Activated CD4-positive, alpha-beta memory T cell treated with anti-CD3 and anti-CD28 coated beads for 36 hours (primary cell): ENCODE measurements around the gene DUS2. TPM values are rescaled to one million over a fixed set of nuclear protein-coding genes. Genes with fewer than 3 reads are reported as not detected.
"Not testable (repeated sequence)": the region's sequence is repeated elsewhere in the genome, so short reads cannot be mapped to it uniquely, and the experiment has no call there.

Experiments
- CTCF ChIA-PET: fragments of 350-600 bp; sonication (Branson Sonifier 250); formaldehyde crosslinking; loops from one replicate; lab custom pipeline; 2021; ENCODE audit warnings: antibody characterized with exemption, inconsistent platforms; lab: Charles Lee
- POLR2A ChIA-PET: fragments of 350-600 bp; sonication (Branson Sonifier 250); formaldehyde crosslinking; loops from one replicate; lab custom pipeline; 2021; ENCODE audit warnings: antibody characterized with exemption; lab: Charles Lee
- DNase-seq: peaks from one replicate; pipeline ENCODE4 v3.0.0-alpha.2; 2020
- H3K27ac Mint-ChIP-seq: one replicate; pipeline ENCODE4 v1.8.0; 2021; ENCODE audit warnings: mixed read lengths
- H3K27me3 Mint-ChIP-seq: one replicate; pipeline ENCODE4 v1.8.0; 2021; ENCODE audit warnings: mixed read lengths
- H3K36me3 Mint-ChIP-seq: one replicate; pipeline ENCODE4 v1.8.0; 2021; ENCODE audit warnings: mixed read lengths
- H3K4me1 Mint-ChIP-seq: one replicate; pipeline ENCODE4 v1.8.0; 2021; ENCODE audit warnings: low read depth, mixed read lengths
- H3K4me3 Mint-ChIP-seq: one replicate; pipeline ENCODE4 v1.8.0; 2021; ENCODE audit warnings: mild to moderate bottlenecking, mixed read lengths
- H3K9me3 Mint-ChIP-seq: one replicate; pipeline ENCODE4 v1.8.0; 2021; ENCODE audit warnings: mixed read lengths
- intact Hi-C: fragments of 100-400 bp; cut with micrococcal nuclease; formaldehyde crosslinking; loops from one replicate; pipeline ENCODE4 v1.15.1; 2023
- total RNA-seq, 2 experiments: library from RNA; stranded (reverse); gene quantifications; one replicate each; pipeline ENCODE4 v1.2.3, GENCODE V29; 2021

Gene DUS2
- total RNA-seq, 2 experiments from 2014 or later = 29.2 to 29.4 TPM

- peak overlapping the region; percentile 72 for H3K4me3 Mint-ChIP-seq
- DNase-seq = no peak
- ChIA-PET CTCF (interaction anchor here (0.7 to 4.3 kb wide), 2 partner anchors 24 to 40 kb away, joined by 3 to 14 read pairs; no protein-coding TSS in a partner anchor), POLR2A (no interaction called here)
- intact Hi-C loops = no loop called here
- H3K27ac Mint-ChIP-seq = peak overlapping the region; percentile 88
- no peaks in the 10 kb centered on the region for H3K27me3 Mint-ChIP-seq
- no peaks in the 10 kb centered on the region for H3K36me3 Mint-ChIP-seq
- H3K9me3 Mint-ChIP-seq = no peaks in the 10 kb centered on the region
- peaks cover 52% of the 10 kb centered on the region for H3K4me1 Mint-ChIP-seq
These were observed 22.6 kb upstream of the DUS2 start for GRCh38 chr16:68000450-68000849.

GRCh38 chr16:68003031-68003430, 20.1 kb upstream of the DUS2 start:
- H3K27ac Mint-ChIP-seq = no peak overlapping the region
- no peaks in the 10 kb centered on the region for H3K9me3 Mint-ChIP-seq
- H3K4me1 Mint-ChIP-seq = peaks cover 50% of the 10 kb centered on the region
- no peaks in the 10 kb centered on the region for H3K36me3 Mint-ChIP-seq
- H3K4me3 Mint-ChIP-seq = no peak overlapping the region
- ChIA-PET POLR2A (interaction anchor here (0.6 to 1.7 kb wide), 2 partner anchors 68 to 70 kb away, joined by 3 read pairs; no protein-coding TSS in a partner anchor), CTCF (interaction anchor here (0.6 to 2.6 kb wide), 6 partner anchors 9 to 258 kb away, joined by 3 to 9 read pairs (median 4); no protein-coding TSS in a partner anchor)
- DNase-seq = no peak
- no peaks in the 10 kb centered on the region for H3K27me3 Mint-ChIP-seq
- intact Hi-C loops = no loop called here

DNA sequence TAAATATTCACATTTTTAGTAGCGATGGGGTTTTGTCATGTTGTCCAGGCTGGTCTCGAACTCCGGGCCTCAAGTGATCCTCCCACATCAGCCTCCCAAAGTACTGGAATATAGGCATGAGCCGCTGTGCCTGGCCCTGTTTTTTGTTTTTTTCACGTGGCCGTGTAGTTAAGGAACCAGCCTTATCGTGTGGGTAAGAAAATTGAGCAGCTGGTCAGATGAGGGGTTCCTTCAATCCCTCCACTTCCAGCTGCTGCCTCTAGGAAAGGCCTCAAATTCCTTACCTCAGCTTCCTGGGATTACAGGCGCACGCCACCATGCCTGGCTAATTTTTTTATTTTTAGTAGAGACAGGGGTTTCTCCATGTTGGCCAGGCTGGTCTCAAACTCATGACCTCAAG, 17.9 kb upstream of the DUS2 start:
- no peak for DNase-seq
- Mint-ChIP-seq H3K4me3 (no peak overlapping the region), H3K27ac (peak overlapping the region; percentile 78), H3K36me3 (no peaks in the 10 kb centered on the region), H3K4me1 (peaks cover 35% of the 10 kb centered on the region), H3K27me3 (no peaks in the 10 kb centered on the region), H3K9me3 (no peaks in the 10 kb centered on the region)
- intact Hi-C loops = no loop called here
- ChIA-PET POLR2A (interaction anchor here (1.3 to 2.6 kb wide), 3 partner anchors 18 to 70 kb away, joined by 3 to 17 read pairs (median 4); partner anchors contain the start of genes DDX28 and DUS2), CTCF (interaction anchor here (0.7 to 2.2 kb wide), 7 partner anchors 11 to 516 kb away, joined by 3 to 11 read pairs (median 3); partner anchors contain the start of genes DDX28 and DUS2)

DNA sequence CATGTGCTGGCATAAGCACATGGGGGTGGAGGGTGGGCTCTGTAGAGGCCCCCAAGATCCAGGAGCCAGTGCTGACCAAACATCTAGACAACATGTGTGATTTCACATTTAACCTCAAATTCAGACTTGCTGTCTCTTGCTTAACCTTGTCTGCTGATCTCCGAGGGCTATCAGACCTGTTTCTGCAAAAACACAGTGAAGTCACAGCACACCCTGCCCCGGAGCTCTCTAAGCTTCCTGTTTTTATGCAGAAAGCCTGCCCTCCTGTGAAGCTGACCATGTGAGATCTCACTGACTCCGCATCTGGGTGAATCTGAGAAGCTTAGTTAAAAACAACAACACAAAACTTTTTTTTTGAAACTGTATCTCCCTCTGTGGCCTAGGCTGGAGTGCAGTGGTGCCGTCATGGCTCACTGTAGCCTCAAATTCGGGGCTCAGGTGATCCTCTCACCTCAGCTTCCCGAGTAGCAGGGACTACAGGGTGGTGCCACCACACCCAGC, 17.2 kb upstream of the DUS2 start:
- ChIA-PET CTCF (interaction anchor here (0.7 to 2.2 kb wide), 8 partner anchors 10 to 515 kb away, joined by 3 to 11 read pairs (median 3); partner anchors contain the start of genes DDX28 and DUS2), POLR2A (interaction anchor here (0.6 to 2.6 kb wide), 4 partner anchors 17 to 109 kb away, joined by 3 to 17 read pairs (median 4); partner anchors contain the start of genes DDX28 and DUS2)
- peak; percentile 55 for DNase-seq
- Mint-ChIP-seq H3K36me3 (no peaks in the 10 kb centered on the region), H3K27ac (peak overlapping the region; percentile 78), H3K4me3 (no peak overlapping the region), H3K4me1 (peaks cover 29% of the 10 kb centered on the region), H3K9me3 (no peaks in the 10 kb centered on the region), H3K27me3 (no peaks in the 10 kb centered on the region)
- intact Hi-C loops = no loop called here

DNA sequence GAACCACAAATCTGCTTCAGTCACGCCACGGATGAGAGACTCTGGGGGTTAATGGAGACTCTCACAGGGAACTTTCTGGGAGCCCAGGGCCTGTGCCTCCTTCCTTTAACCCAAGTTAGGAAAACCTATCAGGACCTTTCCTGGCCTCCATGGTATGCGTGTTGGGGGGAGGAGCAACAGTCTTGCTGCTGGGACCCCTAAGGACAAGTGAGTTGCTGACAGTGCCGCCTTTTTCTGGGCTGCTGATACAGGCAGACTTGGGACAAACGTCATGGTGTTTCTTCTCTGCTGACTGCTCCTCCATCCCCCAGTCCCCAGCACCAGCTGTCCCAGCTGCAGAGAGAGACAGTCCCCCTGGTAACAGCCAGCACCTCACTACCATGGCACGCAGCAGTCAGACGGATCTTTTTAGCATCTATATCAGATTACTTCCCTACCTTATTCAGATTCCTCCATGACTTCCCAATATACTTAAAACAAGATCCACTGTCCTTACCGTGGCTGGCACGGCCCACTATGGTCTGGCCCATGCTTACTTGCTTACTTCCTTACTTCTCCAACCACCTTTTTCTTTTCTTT, 13.8 kb upstream of the DUS2 start:
- H3K4me3 Mint-ChIP-seq = no peak overlapping the region
- peaks cover 23% of the 10 kb centered on the region for H3K4me1 Mint-ChIP-seq
- POLR2A ChIA-PET = no interaction called here
- no peak for DNase-seq
- intact Hi-C loops = no loop called here
- H3K27me3 Mint-ChIP-seq = no peaks in the 10 kb centered on the region
- no peak overlapping the region for H3K27ac Mint-ChIP-seq
- no peaks in the 10 kb centered on the region for H3K9me3 Mint-ChIP-seq
- H3K36me3 Mint-ChIP-seq = no peaks in the 10 kb centered on the region
- CTCF ChIA-PET = no interaction called here

- H3K36me3 Mint-ChIP-seq, H3K4me3 Mint-ChIP-seq, DNase-seq, POLR2A ChIA-PET, CTCF ChIA-PET, H3K27me3 Mint-ChIP-seq, H3K9me3 Mint-ChIP-seq, H3K27ac Mint-ChIP-seq, intact Hi-C loops: not testable (repeated sequence)
- peaks cover 20% of the 10 kb centered on the region for H3K4me1 Mint-ChIP-seq
These were observed 13.2 kb upstream of the DUS2 start for GRCh38 chr16:68009872-68010271.

DNA sequence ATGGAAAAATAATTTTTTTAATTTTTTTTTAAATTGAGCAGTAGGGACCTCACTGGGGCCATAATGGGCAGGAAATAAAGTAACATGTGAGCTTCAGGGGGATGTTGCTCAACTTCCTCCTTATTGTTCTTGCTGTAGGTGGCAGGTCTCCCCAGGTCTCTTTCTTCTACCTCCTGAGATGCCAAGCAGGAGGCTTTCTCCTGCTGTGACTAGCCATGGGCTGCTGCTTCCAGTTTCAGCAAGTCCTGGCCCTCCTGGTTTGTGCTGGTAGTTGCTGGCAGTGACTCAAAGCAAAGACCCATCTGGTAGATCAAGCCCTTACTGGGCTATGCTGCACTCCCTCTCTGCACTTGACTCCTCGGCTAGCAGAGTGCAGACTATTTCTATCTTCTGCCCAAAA, 9.6 kb upstream of the DUS2 start:
- Mint-ChIP-seq H3K27ac (no peak overlapping the region), H3K36me3 (no peaks in the 10 kb centered on the region), H3K27me3 (no peaks in the 10 kb centered on the region), H3K9me3 (no peaks in the 10 kb centered on the region), H3K4me1 (no peaks in the 10 kb centered on the region), H3K4me3 (no peak overlapping the region)
- POLR2A ChIA-PET = no interaction called here
- CTCF ChIA-PET = interaction anchor here (1.7 kb wide), 1 partner anchor 20 kb away, joined by 6 read pairs; no protein-coding TSS in a partner anchor
- intact Hi-C loops = no loop called here
- peak; percentile 25 for DNase-seq

- Mint-ChIP-seq H3K36me3 (no peaks in the 10 kb centered on the region), H3K9me3 (no peaks in the 10 kb centered on the region), H3K27ac (no peak within 1 kb of the TSS), H3K4me1 (no peaks in the 10 kb centered on the region), H3K4me3 (no peak within 1 kb of the TSS), H3K27me3 (no peaks in the 10 kb centered on the region)
- CTCF ChIA-PET = interaction anchor here (1.1 kb wide), 1 partner anchor 132 kb away, joined by 3 read pairs; no protein-coding TSS in a partner anchor
- POLR2A ChIA-PET = interaction anchor here (1.1 kb wide), 1 partner anchor 11 kb away, joined by 3 read pairs; no protein-coding TSS in a partner anchor
- intact Hi-C loops = no loop called here
- no peak for DNase-seq
These were observed 7.4 kb upstream of the DUS2 start, which contains the start of gene DPEP2NB for GRCh38 chr16:68015681-68016080. Gene DPEP2NB, minus strand, starts transcription at chr16:68015911. Its CDS starts 141 bp downstream, at chr16:68015770.

- Mint-ChIP-seq H3K36me3 (peaks cover 4% of the 10 kb centered on the region), H3K4me3 (no peak overlapping the region), H3K27me3 (no peaks in the 10 kb centered on the region), H3K27ac (no peak overlapping the region), H3K4me1 (peaks cover 23% of the 10 kb centered on the region), H3K9me3 (no peaks in the 10 kb centered on the region)
- DNase-seq = no peak
- intact Hi-C loops = no loop called here
- ChIA-PET POLR2A (no interaction called here), CTCF (interaction anchor here (0.6 to 1.4 kb wide), 2 partner anchors 22 to 27 kb away, joined by 3 read pairs; no protein-coding TSS in a partner anchor)
These were observed 3.9 kb upstream of the DUS2 start for GRCh38 chr16:68019167-68019680.

DNA sequence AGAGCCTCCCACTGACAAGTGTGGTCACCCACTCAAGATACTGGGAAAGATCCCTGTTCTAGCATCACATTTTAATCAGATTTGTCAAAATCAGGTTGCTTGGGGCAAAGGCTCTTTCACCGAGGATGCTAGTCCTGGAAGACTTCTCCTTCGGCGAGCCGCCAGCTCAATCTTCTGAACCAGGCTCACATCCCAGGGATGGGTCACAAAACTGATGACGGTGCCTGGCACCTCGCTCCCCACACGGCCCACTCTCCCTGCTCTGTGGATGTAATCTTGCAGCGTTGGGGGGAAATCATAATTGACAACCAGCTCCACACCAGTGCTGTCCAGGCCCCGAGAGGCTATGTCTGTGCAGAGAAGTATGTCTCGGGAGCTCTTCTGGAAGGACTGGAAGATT, 1.6 kb upstream of the DUS2 start:
- Mint-ChIP-seq H3K27me3 (no peaks in the 10 kb centered on the region), H3K9me3 (no peaks in the 10 kb centered on the region), H3K36me3 (peaks cover 13% of the 10 kb centered on the region), H3K4me3 (peak overlapping the region; percentile 95), H3K4me1 (peaks cover 26% of the 10 kb centered on the region), H3K27ac (peak overlapping the region; percentile 5)
- no peak for DNase-seq
- ChIA-PET POLR2A (interaction anchor here (2.5 to 3.3 kb wide), 3 partner anchors 15 to 85 kb away, joined by 10 to 19 read pairs (median 17); partner anchors contain the start of genes DPEP2 and PSMB10), CTCF (interaction anchor here (1.0 to 2.6 kb wide), 5 partner anchors 13 to 358 kb away, joined by 3 to 9 read pairs (median 6); no protein-coding TSS in a partner anchor)
- intact Hi-C loops = no loop called here

DNA sequence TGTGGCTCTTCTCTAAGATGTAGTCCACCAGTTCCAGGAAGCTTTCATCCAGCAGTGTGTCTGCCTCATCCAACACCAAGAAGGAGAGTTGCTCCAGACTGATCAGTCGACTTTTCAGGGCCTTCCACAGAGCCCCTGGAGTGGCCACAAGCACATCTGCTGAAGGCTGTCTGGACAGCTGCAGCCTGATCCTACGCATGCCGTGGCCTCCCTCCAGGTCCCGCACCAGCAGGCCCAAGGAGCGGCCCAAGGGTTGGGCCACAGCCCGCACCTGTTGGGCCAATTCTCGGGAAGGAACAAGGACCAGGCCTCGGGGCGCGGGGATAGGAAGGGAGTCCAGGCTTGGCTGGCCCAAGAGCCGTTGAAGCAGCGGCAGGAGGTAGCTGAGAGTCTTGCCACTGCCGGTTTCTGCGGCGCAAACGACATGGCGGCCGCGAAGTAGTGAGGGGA, 781 bp upstream of the DUS2 start:
- no peaks in the 10 kb centered on the region for H3K9me3 Mint-ChIP-seq
- H3K4me3 Mint-ChIP-seq = peak overlapping the region; percentile 95
- intact Hi-C loops = loop anchor here (2.0 kb wide), 3 partner anchors 30 to 130 kb away; partner anchors contain the start of genes PSKH1 and PSMB10
- H3K27me3 Mint-ChIP-seq = no peaks in the 10 kb centered on the region
- ChIA-PET CTCF (interaction anchor here (1.0 to 4.4 kb wide), 6 partner anchors 14 to 359 kb away, joined by 3 to 27 read pairs (median 7); no protein-coding TSS in a partner anchor), POLR2A (interaction anchor here (0.7 to 3.3 kb wide), 6 partner anchors 16 to 189 kb away, joined by 3 to 19 read pairs (median 7); partner anchors contain the start of genes DPEP2 and PSMB10)
- no peak for DNase-seq
- peaks cover 26% of the 10 kb centered on the region for H3K4me1 Mint-ChIP-seq
- peaks cover 17% of the 10 kb centered on the region for H3K36me3 Mint-ChIP-seq
- peak overlapping the region; percentile 94 for H3K27ac Mint-ChIP-seq
